Trophoblast cell (in vitro differentiated cells and primary cell): ENCODE measurements around the gene IQCB1.
"Not testable (repeated sequence)": the region's sequence is repeated elsewhere in the genome, so short reads cannot be mapped to it uniquely, and the experiment has no call there.

Experiments used
- DNase-seq, 2 donors: peaks; one replicate each; pipeline ENCODE4 v3.0.0-alpha.2; 2016
- H2AFZ ChIP-seq: 2 replicates; pipeline ENCODE4 v1.6.1; 2013; ENCODE audit warnings: low read length, moderate library complexity, mild to moderate bottlenecking; ENCODE audit not compliant: insufficient read depth, poor library complexity
- H2AK5ac ChIP-seq: 2 replicates; pipeline ENCODE4 v1.6.1; 2013; ENCODE audit warnings: mild to moderate bottlenecking, low read length
- H2BK120ac ChIP-seq: 2 replicates; pipeline ENCODE4 v1.6.1; 2013; ENCODE audit warnings: low read length, mild to moderate bottlenecking, moderate library complexity; ENCODE audit not compliant: insufficient read depth, poor library complexity
- H2BK12ac ChIP-seq: 2 replicates; pipeline ENCODE4 v1.6.1; 2013; ENCODE audit warnings: mild to moderate bottlenecking, low read length, moderate library complexity
- H2BK5ac ChIP-seq: 2 replicates; pipeline ENCODE4 v1.6.1; 2013; ENCODE audit warnings: low read length, low read depth, moderate library complexity, mild to moderate bottlenecking; ENCODE audit not compliant: poor library complexity
- H3K14ac ChIP-seq: 2 replicates; pipeline ENCODE4 v1.6.1; 2013; ENCODE audit warnings: mild to moderate bottlenecking, low read length
- H3K18ac ChIP-seq: 2 replicates; pipeline ENCODE4 v1.6.1; 2013; ENCODE audit warnings: mild to moderate bottlenecking, low read length
- H3K23ac ChIP-seq: 2 replicates; pipeline ENCODE4 v1.6.1; 2013; ENCODE audit warnings: low read length
- H3K27ac ChIP-seq: 2 replicates; pipeline ENCODE4 v1.5.1; 2013; ENCODE audit warnings: low read depth, mild to moderate bottlenecking, inconsistent platforms, low read length, moderate library complexity
- H3K27me3 ChIP-seq: 2 replicates; pipeline ENCODE4 v1.6.1; 2013; ENCODE audit warnings: inconsistent platforms, mild to moderate bottlenecking, low read length, moderate library complexity; ENCODE audit not compliant: insufficient read depth
- H3K36me3 ChIP-seq, 2 experiments: 1 replicate in 1 of 2; 2 replicates in 1 of 2; pipeline ENCODE4 v1.6.1; 2013; ENCODE audit warnings: low read length in 2 of 2, mild to moderate bottlenecking in 2 of 2, moderate library complexity in 1 of 2; ENCODE audit not compliant: insufficient read depth in 2 of 2, control insufficient read depth in 1 of 2
- H3K4ac ChIP-seq: 2 replicates; pipeline ENCODE4 v1.6.1; 2013; ENCODE audit warnings: low read depth, mild to moderate bottlenecking, low read length, moderate library complexity
- H3K4me1 ChIP-seq, 2 experiments: 1 replicate in 1 of 2; 2 replicates in 1 of 2; pipeline ENCODE4 v1.6.1; 2013; ENCODE audit warnings: low read length in 2 of 2, mild to moderate bottlenecking in 2 of 2, moderate library complexity in 1 of 2; ENCODE audit not compliant: insufficient read depth in 2 of 2, control insufficient read depth in 1 of 2
- H3K4me2 ChIP-seq: 2 replicates; pipeline ENCODE4 v1.6.1; 2013; ENCODE audit warnings: inconsistent platforms, mild to moderate bottlenecking, low read length, moderate library complexity
- H3K4me3 ChIP-seq: 2 replicates; pipeline ENCODE4 v1.5.1; 2013; ENCODE audit warnings: mild to moderate bottlenecking, low read depth, low read length, inconsistent platforms
- H3K79me1 ChIP-seq: one replicate; pipeline ENCODE4 v1.6.1; 2013; ENCODE audit warnings: low read length
- H3K79me2 ChIP-seq: 2 replicates; pipeline ENCODE4 v1.6.1; 2013; ENCODE audit warnings: low read length, mild to moderate bottlenecking; ENCODE audit not compliant: control insufficient read depth, insufficient read depth, poor library complexity
- H3K9ac ChIP-seq: 2 replicates; pipeline ENCODE4 v1.6.1; 2013; ENCODE audit warnings: mild to moderate bottlenecking, low read length
- H3K9me3 ChIP-seq: 2 replicates; pipeline ENCODE4 v1.6.1; 2013; ENCODE audit warnings: low read depth, mild to moderate bottlenecking, control low read depth, inconsistent platforms, low read length; ENCODE audit not compliant: insufficient read depth
- H4K12ac ChIP-seq: 2 replicates; pipeline ENCODE4 v1.6.1; 2013; ENCODE audit warnings: low read depth, mild to moderate bottlenecking, low read length, moderate library complexity
- H4K8ac ChIP-seq: 2 replicates; pipeline ENCODE4 v1.6.1; 2013; ENCODE audit warnings: low read depth, mild to moderate bottlenecking, low read length, moderate library complexity
- H4K91ac ChIP-seq: one replicate; pipeline ENCODE4 v1.6.1; 2013; ENCODE audit warnings: low read depth, mild to moderate bottlenecking, low read length, moderate library complexity
- WGBS: extraction: QIAGEN DNeasy Blood & Tissue Kit; methylation state at CpG from one replicate; pipeline ENCODE4 v1.1.7; 2013; ENCODE audit warnings: missing lambda C conversion rate; ENCODE audit not compliant: insufficient read length, insufficient coverage; ENCODE audit errors: extremely low coverage; 5-methylcytosine and 5-hydroxymethylcytosine counted together

IQCB1 gene

GRCh38 chr3:121749276-121750086 is 85.4 kb downstream of the IQCB1 start, which contains the start of gene GOLGB1:
TSS of gene GOLGB1 (minus strand) at chr3:121749741. CDS start at chr3:121730971, 18,770 bp downstream.
- Histone ChIP-seq H4K12ac (peak within 1 kb of the TSS; percentile 63), H3K23ac (no peak within 1 kb of the TSS), H2AFZ (peak within 1 kb of the TSS; percentile 61), H3K27me3 (no peaks in the 10 kb centered on the region), H3K27ac (peak within 1 kb of the TSS; percentile 56), H3K9me3 (no peaks in the 10 kb centered on the region), H3K4me1 (peaks cover 2 to 10% of the 10 kb centered on the region in 2 experiments), H2BK120ac (peak within 1 kb of the TSS; percentile 59), H3K4me2 (peak within 1 kb of the TSS; percentile 85), H4K8ac (peak within 1 kb of the TSS; percentile 87), H4K91ac (peak within 1 kb of the TSS; percentile 72), H3K18ac (peak within 1 kb of the TSS; percentile 83), H2BK12ac (no peak within 1 kb of the TSS), H3K9ac (peak within 1 kb of the TSS; percentile 97), H3K79me2 (peaks cover 7% of the 10 kb centered on the region), H3K4ac (peak within 1 kb of the TSS; percentile 33), H2AK5ac (peak within 1 kb of the TSS; percentile 18), H3K14ac (peak within 1 kb of the TSS; percentile 78), H2BK5ac (peak within 1 kb of the TSS; percentile 68), H3K79me1 (peaks cover 5% of the 10 kb centered on the region), H3K36me3 (no peaks in the 10 kb centered on the region), H3K4me3 (peak within 1 kb of the TSS; percentile 96)
- DNase-seq = peak; percentile 99
- no CpG with 5 or more reads among the region's 51 CpGs for WGBS

DNA sequence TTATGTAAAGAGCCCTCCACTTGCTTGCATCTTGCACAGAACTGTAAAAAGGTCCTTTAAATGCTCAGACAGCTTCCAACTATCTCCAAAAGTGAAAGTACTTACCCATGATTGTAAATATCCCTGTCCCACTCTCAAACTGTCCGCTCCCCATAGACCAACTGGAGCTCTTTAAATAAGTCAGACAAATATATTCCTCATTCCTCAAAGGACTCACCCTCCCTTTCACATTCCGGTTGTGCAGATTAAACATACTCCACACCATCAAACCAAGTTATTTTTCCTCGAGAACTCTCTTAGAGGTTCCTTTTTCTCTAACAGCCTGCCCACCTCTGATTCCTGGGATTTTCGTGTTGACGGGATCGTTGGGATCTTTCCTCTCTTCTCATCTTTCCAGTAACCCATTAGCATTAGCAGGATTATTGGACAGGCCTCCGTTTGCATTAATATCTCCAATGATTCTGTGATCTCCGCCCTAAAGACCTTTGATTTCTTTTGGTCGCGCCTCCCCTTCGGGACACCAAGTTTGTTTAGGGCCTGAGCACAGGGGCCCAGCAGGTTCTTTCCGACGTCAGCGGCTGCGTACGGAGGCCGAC is 86.1 kb downstream of the IQCB1 start:
- Histone ChIP-seq H2AK5ac (no peak overlapping the region), H2AFZ (peak overlapping the region; percentile 61), H2BK5ac (peak overlapping the region; percentile 68), H3K4me3 (peak overlapping the region; percentile 96), H3K9me3 (no peaks in the 10 kb centered on the region), H3K79me1 (peaks cover 5% of the 10 kb centered on the region), H2BK120ac (no peak overlapping the region), H3K4me2 (peak overlapping the region; percentile 77), H3K4me1 (peaks cover 2 to 10% of the 10 kb centered on the region in 2 experiments), H3K4ac (peak overlapping the region; percentile 33), H3K9ac (peak overlapping the region; percentile 97), H2BK12ac (no peak overlapping the region), H4K91ac (peak overlapping the region; percentile 72), H3K27ac (peak overlapping the region; percentile 56), H4K12ac (peak overlapping the region; percentile 10), H3K18ac (peak overlapping the region; percentile 83), H3K14ac (peak overlapping the region; percentile 78), H4K8ac (peak overlapping the region; percentile 87), H3K36me3 (no peaks in the 10 kb centered on the region), H3K27me3 (no peaks in the 10 kb centered on the region), H3K23ac (no peak overlapping the region), H3K79me2 (peaks cover 7% of the 10 kb centered on the region)
- DNase-seq = peak; percentile 35 to 44
- WGBS = no CpG with 5 or more reads among the region's 17 CpGs

GRCh38 chr3:121747976-121748375 is 86.9 kb downstream of the IQCB1 start:
- Histone ChIP-seq H3K4me2 (no peak overlapping the region), H3K27me3 (no peaks in the 10 kb centered on the region), H3K36me3 (no peaks in the 10 kb centered on the region), H2BK5ac (no peak overlapping the region), H3K79me1 (peaks cover 5% of the 10 kb centered on the region), H2AK5ac (no peak overlapping the region), H2BK12ac (no peak overlapping the region), H2BK120ac (no peak overlapping the region), H3K4me3 (no peak overlapping the region), H3K4ac (no peak overlapping the region), H3K23ac (no peak overlapping the region), H4K8ac (no peak overlapping the region), H4K91ac (no peak overlapping the region), H3K18ac (no peak overlapping the region), H3K27ac (no peak overlapping the region), H3K79me2 (peaks cover 7% of the 10 kb centered on the region), H3K9ac (no peak overlapping the region), H3K9me3 (no peaks in the 10 kb centered on the region), H2AFZ (no peak overlapping the region), H3K4me1 (peaks cover 2 to 10% of the 10 kb centered on the region in 2 experiments), H4K12ac (no peak overlapping the region), H3K14ac (no peak overlapping the region)
- no CpG with 5 or more reads among the region's 3 CpGs for WGBS
- DNase-seq = peak in 1 of 2 donors; percentile 54

DNA sequence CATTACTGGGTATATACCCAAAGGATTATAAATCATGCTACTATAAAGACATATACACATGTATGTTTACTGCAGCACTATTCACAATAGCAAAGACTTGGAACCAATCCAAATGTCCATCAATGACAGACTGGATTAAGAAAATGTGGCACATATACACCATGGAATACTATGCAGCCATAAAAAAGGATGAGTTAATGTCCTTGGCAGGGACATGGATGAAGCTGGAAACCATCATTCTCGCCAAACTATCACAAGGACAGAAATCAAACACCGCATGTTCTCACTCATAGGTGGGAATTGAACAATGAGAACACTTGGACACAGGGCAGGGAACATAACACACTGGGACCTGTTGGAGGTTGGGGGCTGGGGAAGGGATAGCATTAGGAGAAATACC is 91.8 kb downstream of the IQCB1 start:
- not testable (repeated sequence) for H2BK5ac ChIP-seq, H4K8ac ChIP-seq, H3K27ac ChIP-seq, H3K9ac ChIP-seq, H3K18ac ChIP-seq, H2AK5ac ChIP-seq, H4K12ac ChIP-seq, H3K27me3 ChIP-seq, H2BK12ac ChIP-seq, H3K14ac ChIP-seq, H3K4me1 ChIP-seq, H2AFZ ChIP-seq, H3K9me3 ChIP-seq, H4K91ac ChIP-seq, H3K36me3 ChIP-seq, H3K79me1 ChIP-seq, DNase-seq, H3K79me2 ChIP-seq, H3K4me3 ChIP-seq, H2BK120ac ChIP-seq, H3K4me2 ChIP-seq, H3K23ac ChIP-seq
- no CpG with 5 or more reads among the region's 2 CpGs for WGBS
- peak overlapping the region; percentile 69 for H3K4ac ChIP-seq
